NB4 (cell line): ENCODE results near the gene XKR8.

Experiments
- DNase-seq: peaks from one replicate; pipeline ENCODE4 v3.0.0; 2010; ENCODE audit warnings: low read depth
- H3K4me3 ChIP-seq: one replicate; pipeline ENCODE4 v1.5.1; 2011; ENCODE audit warnings: mild to moderate bottlenecking, low read depth, low read length, moderate library complexity
- CTCF ChIP-seq: IDR thresholded peaks from one replicate; pipeline ENCODE4 v1.5.1; 2012; ENCODE audit warnings: low read depth, low read length
- MAX ChIP-seq: IDR thresholded peaks from 2 replicates; pipeline ENCODE4 v1.6.1; 2011; ENCODE audit warnings: low read depth, low read length
- MYC ChIP-seq: IDR thresholded peaks from 2 replicates; pipeline ENCODE4 v1.6.1; 2011; ENCODE audit warnings: low read depth, low read length
- POLR2A ChIP-seq: IDR thresholded peaks from 2 replicates; pipeline ENCODE4 v1.6.1; 2011; ENCODE audit warnings: mild to moderate bottlenecking; ENCODE audit not compliant: insufficient read length; ENCODE audit errors: extremely low read depth

XKR8 gene

GRCh38 chr1:27967106-27967883, 7.5 kb downstream of the XKR8 start:
- DNase-seq: no peak
- H3K4me3 ChIP-seq: no peak overlapping the region
- no peak for TF ChIP-seq MYC
- no peak for TF ChIP-seq CTCF
- TF ChIP-seq MAX: no peak
- TF ChIP-seq POLR2A: no peak

GRCh38 chr1:27967884-27968466, 8.2 kb downstream of the XKR8 start:
- TF ChIP-seq CTCF (no peak), MYC (no peak)
- no peak for DNase-seq
- no peak overlapping the region for H3K4me3 ChIP-seq

- H3K4me3 ChIP-seq: no peak overlapping the region
- TF ChIP-seq MYC: no peak
- TF ChIP-seq MAX: no peak
- no peak for TF ChIP-seq CTCF
- no peak for TF ChIP-seq POLR2A
- no peak for DNase-seq
Measured at GRCh38 chr1:27968692-27969091, 8.9 kb downstream of the XKR8 start.

- TF ChIP-seq MAX (no peak), MYC (no peak), POLR2A (no peak), CTCF (no peak)
- no peak overlapping the region for H3K4me3 ChIP-seq
- no peak for DNase-seq
Measured at GRCh38 chr1:27970401-27970800, 10.6 kb downstream of the XKR8 start.

- TF ChIP-seq MYC: no peak
- no peak for TF ChIP-seq CTCF
- TF ChIP-seq POLR2A: no peak
- no peak for TF ChIP-seq MAX
- H3K4me3 ChIP-seq: no peak overlapping the region
- no peak for DNase-seq
Measured at GRCh38 chr1:27971674-27972073, 11.9 kb downstream of the XKR8 start.

GRCh38 chr1:27972141-27972540, 12.4 kb downstream of the XKR8 start:
- TF ChIP-seq POLR2A (no peak), CTCF (no peak), MYC (no peak), MAX (no peak)
- no peak for DNase-seq
- no peak overlapping the region for H3K4me3 ChIP-seq
